ENCODE measurements around the gene LMBR1. TPM values are rescaled to one million over a fixed set of nuclear protein-coding genes. Genes with fewer than 3 reads are reported as not detected.
A peak's percentile ranks its signal among the peaks of the same experiment; 100 is the strongest.
"Not testable (repeated sequence)": the region's sequence is repeated elsewhere in the genome, so short reads cannot be mapped to it uniquely, and the experiment has no call there.

Gene LMBR1
- polyA plus RNA-seq (2011; rRNA removed) (5.3 and 12.2 TPM in 2 replicates), polyA minus RNA-seq (2011; rRNA and poly(A)+ RNA removed) (9.9 and 13.4 TPM in 2 replicates)

GRCh38 chr7:156892821-156893706 is at the start of gene LMBR1:
Gene LMBR1 (minus strand): TSS chr7:156893183. CDS start chr7:156892993, 190 bp downstream.
- POLR2A ChIA-PET, result interaction anchor here (0.5 to 0.6 kb wide), 2 partner anchors 141 to 443 kb away, joined by 3 to 6 read pairs; partner anchors contain the start of gene DNAJB6
- no peaks in the 10 kb centered on the region; the same call in 1 of the 2 replicates for H3K36me3 ChIP-seq (ENCODE audit: control insufficient read depth, insufficient read depth, low read length)
- no peaks in the 10 kb centered on the region for H3K27me3 ChIP-seq (ENCODE audit: control insufficient read depth, insufficient read depth, low read length)
- peak; percentile 55 for DNase-seq (ENCODE audit: low read depth)
- H3K4me3 ChIP-seq (ENCODE audit: low read depth, low read length), result peak within 1 kb of the TSS; percentile 68
- CTCF ChIA-PET, result interaction anchor here (0.6 to 2.0 kb wide), 9 partner anchors 11 to 878 kb away, joined by 3 to 6 read pairs (median 3); partner anchors contain the start of gene NOM1
- peak; percentile 65 for TF ChIP-seq CTCF (IDR thresholded peaks at IDR 0.05; ENCODE audit: insufficient read depth, low read depth, low read length)

- ChIA-PET POLR2A (no interaction called here), CTCF (interaction anchor here (1.2 kb wide), 1 partner anchor 13 kb away, joined by 3 read pairs; no protein-coding TSS in a partner anchor)
- Histone ChIP-seq H3K27me3 (ENCODE audit: control insufficient read depth, insufficient read depth, low read length) (peaks cover 18% of the 10 kb centered on the region), H3K36me3 (ENCODE audit: control insufficient read depth, insufficient read depth, low read length) (no peaks in the 10 kb centered on the region), H3K4me3 (ENCODE audit: low read depth, low read length) (no peak overlapping the region)
- no peak for TF ChIP-seq CTCF (IDR thresholded peaks at IDR 0.05; ENCODE audit: insufficient read depth, low read depth, low read length)
- no peak for DNase-seq (ENCODE audit: low read depth)
Measured at GRCh38 chr7:156942708-156943090, 49.7 kb upstream of the LMBR1 start.

GRCh38 chr7:156941393-156942182 is 48.6 kb upstream of the LMBR1 start:
- TF ChIP-seq CTCF (IDR thresholded peaks at IDR 0.05; ENCODE audit: insufficient read depth, low read depth, low read length), result no peak
- peaks cover 18% of the 10 kb centered on the region for H3K27me3 ChIP-seq (ENCODE audit: control insufficient read depth, insufficient read depth, low read length)
- H3K36me3 ChIP-seq (ENCODE audit: control insufficient read depth, insufficient read depth, low read length), result no peaks in the 10 kb centered on the region
- POLR2A ChIA-PET, result no interaction called here
- CTCF ChIA-PET, result no interaction called here
- H3K4me3 ChIP-seq (ENCODE audit: low read depth, low read length), result no peak overlapping the region
- no peak for DNase-seq (ENCODE audit: low read depth)

GRCh38 chr7:156940421-156941122 is 47.6 kb upstream of the LMBR1 start:
- no peak for TF ChIP-seq CTCF (IDR thresholded peaks at IDR 0.05; ENCODE audit: insufficient read depth, low read depth, low read length)
- DNase-seq (ENCODE audit: low read depth), result no peak
- CTCF ChIA-PET, result interaction anchor here (1.2 kb wide), 1 partner anchor 9 kb away, joined by 3 read pairs; the partner anchor contains the start of gene NOM1
- Histone ChIP-seq H3K4me3 (ENCODE audit: low read depth, low read length) (no peak overlapping the region), H3K36me3 (ENCODE audit: control insufficient read depth, insufficient read depth, low read length) (no peaks in the 10 kb centered on the region), H3K27me3 (ENCODE audit: control insufficient read depth, insufficient read depth, low read length) (peaks cover 18% of the 10 kb centered on the region)
- POLR2A ChIA-PET, result no interaction called here

GRCh38 chr7:156936766-156937165 is 43.8 kb upstream of the LMBR1 start:
- CTCF ChIA-PET, result interaction anchor here (0.8 to 1.0 kb wide), 2 partner anchors 10 to 12 kb away, joined by 3 read pairs; partner anchors contain the start of gene NOM1

More at GRCh38 chr7:156936766-156937165, 43.8 kb upstream of the LMBR1 start:
- H3K27me3 ChIP-seq (ENCODE audit: control insufficient read depth, insufficient read depth, low read length); H3K36me3 ChIP-seq (ENCODE audit: control insufficient read depth, insufficient read depth, low read length); H3K4me3 ChIP-seq (ENCODE audit: low read depth, low read length); DNase-seq (ENCODE audit: low read depth); POLR2A ChIA-PET: not testable (repeated sequence)

Measured in BJ (cell line).